HCT116 (cell line): ENCODE measurements around the gene EHD4. TPM values are rescaled to one million over a fixed set of nuclear protein-coding genes. Genes with fewer than 3 reads are reported as not detected.

Experiments
- ATAC-seq: fragments of 200-7000 bp; cut with Tn5 transposase; 2 replicates; pipeline ENCODE4 v1.9.1; 2020; ENCODE audit warnings: mild to moderate bottlenecking, moderate library complexity
- BruUV-seq: library from RNA; stranded (reverse); fragments of 400-500 nt; replicated peaks from 2 replicates; lab custom pipeline; 2021; lab: Mats Ljungman, UMichigan
- CTCF ChIA-PET: fragments of 300-600 bp; sonication (Branson Sonifier 250); formaldehyde crosslinking; loops from one replicate; lab custom pipeline; 2021; ENCODE audit warnings: antibody characterized with exemption; lab: Charles Lee
- POLR2A ChIA-PET: fragments of 300-600, 350-600 bp; sonication (Branson Sonifier 250); formaldehyde crosslinking; loops from one replicate; lab custom pipeline; 2021; ENCODE audit warnings: antibody characterized with exemption; lab: Charles Lee
- RAD21 ChIA-PET, 2 experiments: fragments of 300-600 bp; sonication (Branson Sonifier 250); formaldehyde crosslinking; loops; one replicate each; lab custom pipeline; 2023; ENCODE audit warnings: low total read pairs in 2 of 2; ENCODE audit not compliant: uncharacterized antibody in 2 of 2, unreplicated experiment in 2 of 2, low non-redundant PET in 1 of 2; lab: Charles Lee
- DNase-seq: peaks from one replicate; pipeline ENCODE4 v3.0.0-alpha.2; 2010; ENCODE audit warnings: low read depth, low spot score
- H2AFZ ChIP-seq: fragments of 200-600 bp; shearing (Covaris generic), sonication (generic); 2 replicates; pipeline ENCODE4 v1.6.1; 2017; ENCODE audit warnings: low read depth, mixed run types, mixed read lengths, antibody characterized with exemption, low read length; ENCODE audit not compliant: poor library complexity, severe bottlenecking
- H3K27ac ChIP-seq: 2 replicates; pipeline ENCODE4 v1.5.1; 2012; ENCODE audit warnings: low read depth, low read length
- H3K27me3 ChIP-seq: fragments of 200-600 bp; sonication (generic); 2 replicates; pipeline ENCODE4 v1.6.1; 2016; ENCODE audit warnings: mixed run types, low read length, mixed read lengths; ENCODE audit not compliant: insufficient read depth
- H3K36me3 ChIP-seq, 2 experiments: fragments of 200-500 bp in 1 of 2; fragments of 200-600 bp in 1 of 2; sonication (Bioruptor generic) in 1 of 2; sonication (generic) in 1 of 2; 2 replicates each; pipeline versions ENCODE4 v1.5.1 to v1.6.1; 2014 to 2016; ENCODE audit warnings: low read length in 2 of 2, inconsistent platforms in 1 of 2, mixed read lengths in 1 of 2, mixed run types in 1 of 2; ENCODE audit not compliant: insufficient read depth in 2 of 2, control insufficient read depth in 1 of 2
- H3K4me1 ChIP-seq, 2 experiments: fragments of 200-600 bp in 1 of 2; sonication (generic) in 1 of 2; 2 replicates each; pipeline versions ENCODE4 v1.5.1 to v1.6.1; 2012 to 2017; ENCODE audit warnings: low read length in 2 of 2, inconsistent platforms in 1 of 2, mild to moderate bottlenecking in 1 of 2, mixed read lengths in 1 of 2, mixed run types in 1 of 2, moderate library complexity in 1 of 2; ENCODE audit not compliant: insufficient read depth in 2 of 2, control insufficient read depth in 1 of 2
- H3K4me2 ChIP-seq: fragments of 200-600 bp; sonication (generic); 2 replicates; pipeline ENCODE4 v1.6.1; 2017; ENCODE audit warnings: mixed run types, low read length, mixed read lengths
- H3K4me3 ChIP-seq, 2 experiments: fragments of 200-600 bp in 1 of 2; sonication (generic) in 1 of 2; replicated peaks in 1 of 2; 2 replicates each; pipeline ENCODE4 v1.5.1; 2011 to 2016; ENCODE audit warnings: low read length in 2 of 2, control low read depth in 1 of 2, low read depth in 1 of 2, mild to moderate bottlenecking in 1 of 2, mixed read lengths in 1 of 2, mixed run types in 1 of 2
- H3K79me2 ChIP-seq: fragments of 200-600 bp; sonication (generic); 2 replicates; pipeline ENCODE4 v1.6.1; 2017; ENCODE audit warnings: mild to moderate bottlenecking, mixed run types, low read length, moderate library complexity, mixed read lengths; ENCODE audit not compliant: insufficient read depth
- H3K9ac ChIP-seq: fragments of 200-600 bp; sonication (generic); 2 replicates; pipeline ENCODE4 v1.6.1; 2016; ENCODE audit warnings: low read length, mixed read lengths
- H3K9me2 ChIP-seq: fragments of 200-600 bp; sonication (generic), shearing (Covaris generic); 2 replicates; pipeline ENCODE4 v1.6.1; 2017; ENCODE audit warnings: mixed run types, mild to moderate bottlenecking, moderate library complexity; ENCODE audit not compliant: insufficient read depth
- H3K9me3 ChIP-seq, 2 experiments: fragments of 200-500 bp in 1 of 2; fragments of 200-600 bp in 1 of 2; sonication (Bioruptor generic) in 1 of 2; sonication (generic) in 1 of 2; 2 replicates each; pipeline ENCODE4 v1.6.1; 2014 to 2017; ENCODE audit warnings: low read length in 2 of 2, mixed read lengths in 2 of 2, inconsistent platforms in 1 of 2, low read depth in 1 of 2, mild to moderate bottlenecking in 1 of 2, mixed run types in 1 of 2, moderate library complexity in 1 of 2; ENCODE audit not compliant: control insufficient read depth in 1 of 2, insufficient read depth in 1 of 2
- H4K20me1 ChIP-seq: fragments of 200-600 bp; sonication (generic), shearing (Covaris generic); 2 replicates; pipeline ENCODE4 v1.6.1; 2017; ENCODE audit warnings: mixed run types, mild to moderate bottlenecking, moderate library complexity; ENCODE audit not compliant: insufficient read depth
- CEBPB ChIP-seq: IDR thresholded peaks from 2 replicates; pipeline ENCODE4 v1.6.1; 2012; ENCODE audit warnings: low read depth
- CTCF ChIP-seq, 3 experiments: fragments of 200-600 bp in 1 of 3; sonication (generic) in 1 of 3; IDR thresholded peaks in 2 of 3; conservative IDR thresholded peaks in 1 of 3; 2 replicates each; pipeline ENCODE4 v1.5.1; 2012 to 2017; ENCODE audit warnings: low read depth in 2 of 3, low read length in 2 of 3, antibody characterized with exemption in 1 of 3, borderline replicate concordance in 1 of 3, control low read depth in 1 of 3, mild to moderate bottlenecking in 1 of 3, mixed read lengths in 1 of 3, mixed run types in 1 of 3, moderate library complexity in 1 of 3; ENCODE audit not compliant: insufficient read depth in 1 of 3
- EZH2phosphoT487 ChIP-seq: fragments of 200-600 bp; IDR thresholded peaks from 2 replicates; pipeline ENCODE4 v1.6.1; 2018; ENCODE audit warnings: antibody characterized with exemption, borderline replicate concordance
- JUND ChIP-seq: IDR thresholded peaks from 2 replicates; pipeline ENCODE4 v1.6.1; 2012
- REST ChIP-seq: IDR thresholded peaks from 2 replicates; pipeline ENCODE4 v1.6.1; 2012; ENCODE audit warnings: low read depth
- SIN3A ChIP-seq: IDR thresholded peaks from 2 replicates; pipeline ENCODE4 v1.6.1; 2012; ENCODE audit warnings: low read depth
- YY1 ChIP-seq: IDR thresholded peaks from 2 replicates; pipeline ENCODE4 v1.6.1; 2011; ENCODE audit warnings: low read length, low read depth, moderate library complexity, mild to moderate bottlenecking; ENCODE audit not compliant: insufficient replicate concordance; ENCODE audit errors: extremely low read depth
- intact Hi-C: fragments of 100-400 bp; cut with micrococcal nuclease; formaldehyde crosslinking; loops from 2 replicates; pipeline ENCODE4 v1.10.0; 2022
- total RNA-seq: library from RNA; stranded (reverse); gene quantifications from one replicate; pipeline ENCODE4 v1.2.1, GENCODE V29; 2021; ENCODE audit not compliant: unreplicated experiment

EHD4 gene
- total RNA-seq, 1 experiment from 2014 or later, result 28.0 TPM

- intact Hi-C loops, result no loop called here
- Histone ChIP-seq H3K27me3 (no peaks in the 10 kb centered on the region), H3K4me2 (no peak overlapping the region), H3K9me2 (no peaks in the 10 kb centered on the region), H3K4me1 (peaks cover 42 to 78% of the 10 kb centered on the region in 2 experiments), H3K79me2 (peaks cover 58% of the 10 kb centered on the region; the same call in 1 of the 2 replicates), H3K4me3 (no peak overlapping the region), H3K9me3 (no peaks in the 10 kb centered on the region; a peak in 1 of 4 replicates), H3K27ac (no peak overlapping the region), H3K9ac (no peak overlapping the region), H3K36me3 (peaks cover 0 to 4% of the 10 kb centered on the region in 2 experiments; a peak in 1 of 4 replicates), H4K20me1 (no peaks in the 10 kb centered on the region), H2AFZ (no peak overlapping the region)
- CTCF ChIA-PET, result no interaction called here
- BruUV-seq, result no TSS peak
- ATAC-seq, result no peak
- DNase-seq, result no peak
- POLR2A ChIA-PET, result interaction anchor here (1.5 kb wide), 1 partner anchor 9 kb away, joined by 4 read pairs; no protein-coding TSS in a partner anchor
- RAD21 ChIA-PET, result no interaction called here
- TF ChIP-seq JUND, result no peak
- TF ChIP-seq YY1, result no peak
- TF ChIP-seq EZH2phosphoT487, result no peak
- no peak for TF ChIP-seq REST
- no peak for TF ChIP-seq SIN3A
- TF ChIP-seq CTCF (IDR thresholded peaks at IDR 0.05 in 2 of 3, conservative IDR thresholded peaks at IDR 0.05 in 1 of 3; ENCODE audit: borderline replicate concordance in 1 of 3, insufficient read depth in 1 of 3, low read depth in 2 of 3, low read length in 2 of 3), result no peak
- no peak for TF ChIP-seq CEBPB
Measured at GRCh38 chr15:41932101-41932500, 40.3 kb downstream of the EHD4 start.
